Subcutaneous abdominal adipose tissue (tissue), 5 donors: ENCODE measurements around the gene SUZ12.
"Not testable (repeated sequence)": the region's sequence is repeated elsewhere in the genome, so short reads cannot be mapped to it uniquely, and the experiment has no call there.

Source experiments
- H3K27ac ChIP-seq: one replicate; pipeline ENCODE4 v1.7.0; 2013; ENCODE audit warnings: low read depth, mild to moderate bottlenecking, inconsistent platforms, low read length, moderate library complexity
- H3K27me3 ChIP-seq, 5 donors: one replicate each; pipeline ENCODE4 v1.7.0; 2013; ENCODE audit warnings: low read length in 5 of 5, inconsistent platforms in 1 of 5; ENCODE audit not compliant: control insufficient read depth in 5 of 5, insufficient read depth in 4 of 5
- H3K36me3 ChIP-seq, 5 donors: one replicate each; pipeline ENCODE4 v1.7.0; 2013; ENCODE audit warnings: low read length in 5 of 5; ENCODE audit not compliant: control insufficient read depth in 5 of 5, insufficient read depth in 5 of 5
- H3K4me1 ChIP-seq, 5 donors: one replicate each; pipeline ENCODE4 v1.7.0; 2013; ENCODE audit warnings: low read length in 5 of 5, mild to moderate bottlenecking in 3 of 5, moderate library complexity in 1 of 5; ENCODE audit not compliant: control insufficient read depth in 5 of 5, insufficient read depth in 5 of 5
- H3K4me3 ChIP-seq, 5 donors: one replicate each; pipeline ENCODE4 v1.7.0; 2013; ENCODE audit warnings: low read length in 5 of 5, low read depth in 1 of 5
- H3K9ac ChIP-seq, 5 donors: one replicate each; pipeline ENCODE4 v1.7.0; 2013; ENCODE audit warnings: low read length in 5 of 5, mild to moderate bottlenecking in 4 of 5, moderate library complexity in 3 of 5
- H3K9me3 ChIP-seq, 5 donors: one replicate each; pipeline ENCODE4 v1.7.0; 2013; ENCODE audit warnings: low read length in 5 of 5; ENCODE audit not compliant: control insufficient read depth in 5 of 5
- donor health status: healthy.
- donor health status: healthy.
- donor health status: healthy.
- donor health status: healthy.
- donor health status: healthy.

The SUZ12 gene

DNA sequence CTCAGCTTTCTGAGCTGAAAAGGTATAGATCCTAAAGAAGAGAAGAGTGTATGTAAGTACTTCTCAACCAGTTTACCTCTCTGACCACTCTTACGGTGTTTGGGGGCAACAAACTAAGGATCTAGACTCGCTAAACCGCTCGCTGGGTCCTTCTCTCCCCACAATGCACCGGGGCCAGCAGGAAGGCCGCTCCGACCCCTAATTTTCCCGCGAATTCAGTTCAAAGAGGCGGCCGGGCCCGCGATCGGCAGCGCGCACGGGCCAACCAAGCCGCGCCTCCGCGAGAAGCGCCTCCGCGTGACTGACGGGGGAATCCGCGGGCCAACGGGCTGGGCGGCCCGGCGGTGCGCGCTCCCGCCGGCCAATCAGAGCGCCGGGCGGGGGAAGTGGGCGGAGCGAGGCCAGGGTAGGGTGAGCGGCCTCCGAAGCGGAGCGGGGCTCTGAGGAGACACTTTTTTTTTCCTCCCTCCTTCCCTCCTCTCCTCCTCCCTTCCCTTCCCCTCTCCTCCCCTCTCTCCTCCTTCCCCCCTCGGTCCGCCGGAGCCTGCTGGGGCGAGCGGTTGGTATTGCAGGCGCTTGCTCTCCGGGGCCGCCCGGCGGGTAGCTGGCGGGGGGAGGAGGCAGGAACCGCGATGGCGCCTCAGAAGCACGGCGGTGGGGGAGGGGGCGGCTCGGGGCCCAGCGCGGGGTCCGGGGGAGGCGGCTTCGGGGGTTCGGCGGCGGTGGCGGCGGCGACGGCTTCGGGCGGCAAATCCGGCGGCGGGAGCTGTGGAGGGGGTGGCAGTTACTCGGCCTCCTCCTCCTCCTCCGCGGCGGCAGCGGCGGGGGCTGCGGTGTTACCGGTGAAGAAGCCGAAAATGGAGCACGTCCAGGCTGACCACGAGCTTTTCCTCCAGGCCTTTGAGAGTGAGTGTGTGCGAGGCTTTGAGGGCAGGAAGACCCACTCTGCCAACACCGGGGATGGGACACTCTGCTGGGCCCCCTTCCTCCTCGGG is at the start of gene SUZ12:
SUZ12 (plus strand) TSS at position 393 of the 995 bp plus-strand sequence; CDS start at position 633, 240 bp downstream.
- Histone ChIP-seq H3K4me1 (peaks cover 0 to 13% (median 11%) of the 10 kb centered on the region in 5 donors), H3K4me3 (peak within 1 kb of the TSS; percentile 71 to 79 (median 78)), H3K27ac (peak within 1 kb of the TSS; percentile 62), H3K9ac (peak within 1 kb of the TSS in 4 of 5 donors; percentile 59 to 82 (median 80))
- H3K9me3 ChIP-seq, H3K27me3 ChIP-seq, H3K36me3 ChIP-seq: not testable (repeated sequence)

DNA sequence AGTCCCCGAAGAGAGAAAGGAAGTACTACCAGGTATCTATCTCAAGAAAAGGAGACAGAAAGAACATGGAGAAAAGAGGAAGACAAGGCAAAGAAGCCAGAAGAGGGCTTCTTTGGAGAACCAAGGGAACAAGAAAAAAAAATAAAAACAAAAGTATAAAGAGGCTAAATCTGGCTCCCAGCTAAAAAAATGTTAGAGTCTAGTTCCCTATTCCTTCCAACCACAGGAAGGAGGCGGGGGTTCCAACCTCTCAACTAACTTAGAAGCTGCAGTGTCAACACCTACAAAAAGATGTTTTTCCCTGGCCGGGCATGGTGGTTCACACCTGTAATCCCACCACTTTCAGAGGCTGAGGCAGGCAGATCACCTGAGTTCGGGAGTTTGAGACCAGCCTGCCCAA is 48.7 kb upstream of the SUZ12 start:
- Histone ChIP-seq H3K36me3 (peaks cover 29 to 90% (median 74%) of the 10 kb centered on the region in 5 donors), H3K27me3 (no peaks in the 10 kb centered on the region), H3K4me3 (no peak overlapping the region), H3K9ac (no peak overlapping the region), H3K27ac (no peak overlapping the region), H3K4me1 (peaks cover 0 to 3% (median 0%) of the 10 kb centered on the region in 5 donors), H3K9me3 (no peaks in the 10 kb centered on the region)

- peak overlapping the region; percentile 87 to 98 (median 90) for H3K4me3 ChIP-seq
- H3K9me3 ChIP-seq, result no peaks in the 10 kb centered on the region
- peaks cover 0 to 29% (median 21%) of the 10 kb centered on the region in 5 donors for H3K36me3 ChIP-seq
- H3K27me3 ChIP-seq, result no peaks in the 10 kb centered on the region
- H3K4me1 ChIP-seq, result peaks cover 0 to 16% (median 13%) of the 10 kb centered on the region in 5 donors
- H3K27ac ChIP-seq, result peak overlapping the region; percentile 74
- H3K9ac ChIP-seq, result peak overlapping the region; percentile 86 to 95 (median 91)
These were observed 35.9 kb upstream of the SUZ12 start for GRCh38 chr17:31900877-31901276.

GRCh38 chr17:31902693-31903092 is 34.1 kb upstream of the SUZ12 start:
- peaks cover 2 to 21% (median 18%) of the 10 kb centered on the region in 5 donors for H3K4me1 ChIP-seq
- peaks cover 0 to 17% (median 17%) of the 10 kb centered on the region in 5 donors for H3K36me3 ChIP-seq
- H3K4me3 ChIP-seq, result no peak overlapping the region
- H3K27ac ChIP-seq, result no peak overlapping the region
- no peak overlapping the region for H3K9ac ChIP-seq
- H3K9me3 ChIP-seq, result no peaks in the 10 kb centered on the region
- no peaks in the 10 kb centered on the region for H3K27me3 ChIP-seq

- Histone ChIP-seq H3K27me3 (no peaks in the 10 kb centered on the region), H3K4me1 (peaks cover 2 to 25% (median 22%) of the 10 kb centered on the region in 5 donors), H3K9me3 (no peaks in the 10 kb centered on the region), H3K4me3 (no peak overlapping the region), H3K27ac (no peak overlapping the region), H3K36me3 (peaks cover 0 to 11% (median 10%) of the 10 kb centered on the region in 5 donors), H3K9ac (no peak overlapping the region)
These were observed 33.4 kb upstream of the SUZ12 start for GRCh38 chr17:31903401-31903800.

DNA sequence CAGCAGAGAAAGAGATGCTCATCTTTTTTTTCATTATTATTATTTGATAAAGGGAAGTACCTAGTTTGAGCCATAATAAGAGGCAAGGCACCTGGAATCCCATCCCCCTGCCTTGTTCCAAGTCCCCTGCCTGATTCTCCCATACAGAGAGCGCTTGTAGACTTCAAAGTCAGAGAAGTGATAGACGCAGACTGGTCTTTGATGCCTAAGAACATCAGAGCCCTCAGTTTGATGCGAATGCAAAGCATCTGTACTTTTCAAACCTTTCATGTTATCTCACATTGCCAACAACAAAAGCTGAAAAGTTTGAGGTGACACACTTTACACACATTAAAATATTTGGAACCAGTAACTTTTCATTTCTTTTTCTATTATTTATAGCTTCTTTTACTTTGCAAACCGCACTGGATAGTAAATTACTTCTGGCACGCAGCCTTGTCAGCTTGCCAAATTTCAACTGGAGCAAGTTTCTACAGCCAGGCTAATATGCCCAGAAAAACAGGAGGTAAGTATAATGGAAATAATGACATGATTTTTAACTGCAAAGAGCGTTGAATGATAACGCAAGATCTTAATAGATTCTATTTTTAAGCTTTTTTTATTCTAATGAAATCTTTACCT is 29.4 kb upstream of the SUZ12 start:
- H3K4me3 ChIP-seq, result no peak overlapping the region
- no peak overlapping the region for H3K9ac ChIP-seq
- no peak overlapping the region for H3K27ac ChIP-seq
- H3K36me3 ChIP-seq, result no peaks in the 10 kb centered on the region
- H3K4me1 ChIP-seq, result peaks cover 2 to 33% (median 17%) of the 10 kb centered on the region in 5 donors
- H3K27me3 ChIP-seq, result no peaks in the 10 kb centered on the region
- no peaks in the 10 kb centered on the region for H3K9me3 ChIP-seq

- no peak overlapping the region for H3K27ac ChIP-seq
- no peak overlapping the region for H3K4me3 ChIP-seq
- H3K9ac ChIP-seq, result peak overlapping the region in 1 of 5 donors; percentile 10
- H3K4me1 ChIP-seq, result peaks cover 2 to 33% (median 17%) of the 10 kb centered on the region in 5 donors
- no peaks in the 10 kb centered on the region for H3K27me3 ChIP-seq
- no peaks in the 10 kb centered on the region for H3K9me3 ChIP-seq
- no peaks in the 10 kb centered on the region for H3K36me3 ChIP-seq
These were observed 28.4 kb upstream of the SUZ12 start for GRCh38 chr17:31908386-31908785.

DNA sequence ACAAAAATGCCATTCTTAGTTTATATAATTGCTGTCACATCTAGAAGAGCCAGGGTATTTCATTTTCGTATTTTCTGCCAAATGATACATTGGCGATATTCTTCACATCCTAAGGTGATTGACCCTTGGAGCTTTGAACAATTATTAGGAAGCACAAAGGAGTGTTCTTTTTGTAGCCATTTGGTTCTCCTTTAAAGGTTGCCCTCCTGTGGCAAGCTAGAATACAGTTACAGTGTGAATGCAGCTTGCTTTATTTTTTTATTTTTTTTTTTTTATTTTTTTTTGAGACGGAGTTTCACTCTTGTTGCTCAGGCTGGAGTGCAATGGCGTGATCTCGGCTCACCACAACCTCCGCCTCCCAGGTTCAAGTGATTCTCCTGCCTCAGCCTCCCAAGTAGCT is 24.1 kb upstream of the SUZ12 start:
- not testable (repeated sequence) for H3K36me3 ChIP-seq, H3K9me3 ChIP-seq, H3K27me3 ChIP-seq, H3K27ac ChIP-seq, H3K4me3 ChIP-seq
- peak overlapping the region in 1 of 5 donors; percentile 48 for H3K9ac ChIP-seq
- H3K4me1 ChIP-seq, result peaks cover 0 to 35% (median 21%) of the 10 kb centered on the region in 5 donors

- H3K27ac ChIP-seq, result no peak overlapping the region
- peaks cover 0 to 4% (median 4%) of the 10 kb centered on the region in 5 donors for H3K27me3 ChIP-seq
These were observed 21.2 kb upstream of the SUZ12 start for GRCh38 chr17:31915456-31916100.

More at GRCh38 chr17:31915456-31916100, 21.2 kb upstream of the SUZ12 start:
- H3K36me3 ChIP-seq, result no peaks in the 10 kb centered on the region
- peaks cover 0 to 10% (median 3%) of the 10 kb centered on the region in 5 donors for H3K4me1 ChIP-seq
- no peaks in the 10 kb centered on the region for H3K9me3 ChIP-seq
- no peak overlapping the region for H3K9ac ChIP-seq
- no peak overlapping the region for H3K4me3 ChIP-seq
